AG04450 (cell line): ENCODE data around the gene MEIS2. TPM values are rescaled to one million over a fixed set of nuclear protein-coding genes. Genes with fewer than 3 reads are reported as not detected.

ENCODE experiments used
- CTCF ChIA-PET: fragments of 300-600, 350-600 bp; formaldehyde crosslinking; extraction: SDS; loops from one replicate; lab custom pipeline; 2022; ENCODE audit warnings: antibody characterized with exemption, inconsistent platforms; lab: Charles Lee
- POLR2A ChIA-PET: fragments of 350-600 bp; formaldehyde crosslinking; extraction: SDS; loops from one replicate; lab custom pipeline; 2021; ENCODE audit warnings: antibody characterized with exemption, inconsistent platforms; lab: Yijun Ruan, JAX
- DNase-seq: peaks from one replicate; pipeline ENCODE4 v3.0.0-alpha.2; 2011; ENCODE audit warnings: low read depth, low spot score
- H3K27ac ChIP-seq: one replicate; pipeline ENCODE4 v1.5.1; 2012; ENCODE audit warnings: low read depth, low read length, control low read depth
- H3K27me3 ChIP-seq: one replicate; pipeline ENCODE4 v1.6.0; 2012; ENCODE audit warnings: low read length; ENCODE audit not compliant: control insufficient read depth, insufficient read depth
- H3K4me3 ChIP-seq: 2 replicates; pipeline ENCODE4 v1.5.1; 2011; ENCODE audit warnings: mild to moderate bottlenecking, low read depth, low read length, control low read depth
- H3K9me3 ChIP-seq: 2 replicates; pipeline ENCODE4 v1.5.1; 2012; ENCODE audit warnings: low read length; ENCODE audit not compliant: control insufficient read depth, insufficient read depth
- polyA plus RNA-seq: library from polyadenylated mRNA; depleted of rRNA; stranded (reverse); fragments of >200 nt; gene quantifications from 2 replicates; pipeline ENCODE4 v1.2.3, GENCODE V29; 2011
- TF ChIP-seq, protein P1 (sequence below): IDR thresholded peaks from 2 replicates; pipeline ENCODE4 v1.5.1; 2011; ENCODE audit warnings: low read depth, low read length, control low read depth, inconsistent platforms

Gene MEIS2
- polyA plus RNA-seq, 1 experiment, result 31.7 TPM

DNA sequence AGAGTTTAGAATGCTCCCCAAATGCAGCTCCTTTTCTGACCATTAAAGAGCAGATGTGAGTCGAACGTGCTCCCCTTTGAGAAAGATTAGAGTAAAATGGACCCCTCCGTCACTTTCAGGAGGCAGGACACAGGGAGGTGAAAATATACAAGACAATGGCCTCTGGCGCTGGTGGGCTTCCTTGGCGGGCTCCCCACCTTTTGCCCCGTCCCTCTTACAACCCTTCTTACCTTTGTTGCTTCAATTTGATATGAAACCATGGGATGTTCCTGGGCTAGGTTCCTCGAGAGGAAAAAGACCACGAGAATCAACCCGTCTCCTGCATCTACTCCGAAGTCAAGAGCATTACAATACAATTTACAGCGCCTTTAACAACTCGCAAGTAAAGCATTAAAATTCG, 214.2 kb downstream of the MEIS2 start:
- peaks cover 5% of the 10 kb centered on the region; the same call in 1 of the 2 replicates for H3K9me3 ChIP-seq
- TF ChIP-seq, protein P1, sequence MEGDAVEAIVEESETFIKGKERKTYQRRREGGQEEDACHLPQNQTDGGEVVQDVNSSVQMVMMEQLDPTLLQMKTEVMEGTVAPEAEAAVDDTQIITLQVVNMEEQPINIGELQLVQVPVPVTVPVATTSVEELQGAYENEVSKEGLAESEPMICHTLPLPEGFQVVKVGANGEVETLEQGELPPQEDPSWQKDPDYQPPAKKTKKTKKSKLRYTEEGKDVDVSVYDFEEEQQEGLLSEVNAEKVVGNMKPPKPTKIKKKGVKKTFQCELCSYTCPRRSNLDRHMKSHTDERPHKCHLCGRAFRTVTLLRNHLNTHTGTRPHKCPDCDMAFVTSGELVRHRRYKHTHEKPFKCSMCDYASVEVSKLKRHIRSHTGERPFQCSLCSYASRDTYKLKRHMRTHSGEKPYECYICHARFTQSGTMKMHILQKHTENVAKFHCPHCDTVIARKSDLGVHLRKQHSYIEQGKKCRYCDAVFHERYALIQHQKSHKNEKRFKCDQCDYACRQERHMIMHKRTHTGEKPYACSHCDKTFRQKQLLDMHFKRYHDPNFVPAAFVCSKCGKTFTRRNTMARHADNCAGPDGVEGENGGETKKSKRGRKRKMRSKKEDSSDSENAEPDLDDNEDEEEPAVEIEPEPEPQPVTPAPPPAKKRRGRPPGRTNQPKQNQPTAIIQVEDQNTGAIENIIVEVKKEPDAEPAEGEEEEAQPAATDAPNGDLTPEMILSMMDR, result no peak
- H3K4me3 ChIP-seq, result no peak overlapping the region
- H3K27ac ChIP-seq, result no peak overlapping the region
- DNase-seq, result no peak
- POLR2A ChIA-PET, result no interaction called here
- CTCF ChIA-PET, result interaction anchor here (6.3 kb wide), 1 partner anchor 248 kb away, joined by 87 read pairs; no protein-coding TSS in a partner anchor
- H3K27me3 ChIP-seq, result peaks cover 56% of the 10 kb centered on the region

DNA sequence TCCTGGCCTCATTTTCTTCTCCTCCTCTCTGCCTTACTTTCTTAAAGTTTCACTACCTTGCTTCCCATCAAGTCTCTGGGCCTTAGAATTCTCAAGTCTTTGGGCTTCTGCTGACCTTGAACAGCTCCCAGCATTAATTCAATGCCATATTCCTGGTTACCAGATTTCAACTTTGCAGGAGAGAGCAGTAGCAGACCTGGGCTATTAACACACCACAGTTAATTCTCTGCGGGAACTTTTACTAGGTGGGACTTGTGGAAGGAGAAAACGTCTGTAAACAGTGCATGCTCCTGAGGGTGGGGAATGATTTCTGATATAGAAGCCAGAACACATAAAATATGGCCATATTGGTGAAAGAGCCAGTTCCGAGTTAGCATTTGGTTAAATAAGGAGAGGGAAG, 214.6 kb downstream of the MEIS2 start:
- peaks cover 5% of the 10 kb centered on the region; the same call in 1 of the 2 replicates for H3K9me3 ChIP-seq
- peaks cover 60% of the 10 kb centered on the region for H3K27me3 ChIP-seq
- DNase-seq, result no peak
- POLR2A ChIA-PET, result no interaction called here
- CTCF ChIA-PET, result interaction anchor here (0.6 to 6.3 kb wide), 2 partner anchors 248 to 397 kb away, joined by 3 to 87 read pairs; no protein-coding TSS in a partner anchor
- no peak overlapping the region for H3K27ac ChIP-seq
- no peak overlapping the region for H3K4me3 ChIP-seq
- TF ChIP-seq, protein P1, result no peak

DNA sequence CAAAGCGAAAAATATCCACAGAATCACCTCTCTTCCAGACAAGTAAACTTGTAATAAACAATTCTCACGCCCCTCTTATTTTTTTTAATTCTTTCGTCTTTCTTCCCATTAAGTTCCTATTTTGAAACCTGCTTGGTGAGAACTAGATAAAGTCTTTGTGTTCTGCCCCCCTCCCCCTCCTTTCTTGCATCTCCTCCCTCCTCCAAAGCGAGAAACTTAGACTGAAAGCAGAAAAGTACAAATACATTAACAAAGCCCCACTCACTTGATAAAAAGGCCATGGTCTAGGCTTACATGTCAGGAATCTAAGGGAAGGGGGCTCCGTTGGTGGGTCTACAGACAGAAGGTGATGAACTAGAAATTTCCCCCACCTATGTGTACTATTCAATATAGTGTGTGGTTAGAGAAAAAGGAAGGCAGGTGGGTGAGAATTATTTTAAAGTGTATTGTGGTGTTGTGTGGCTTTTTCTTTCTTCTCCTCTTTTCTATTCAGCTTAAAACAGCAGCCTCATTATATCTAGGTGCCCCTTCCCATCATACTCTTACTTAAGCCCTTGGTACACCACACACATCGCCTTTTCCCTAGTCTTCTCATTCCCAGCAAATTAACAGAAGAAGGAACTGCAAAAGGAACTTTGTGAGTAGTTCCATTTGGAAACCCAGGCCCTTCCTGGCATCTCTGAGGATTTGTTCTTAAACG, 215.3 kb downstream of the MEIS2 start:
- H3K27ac ChIP-seq, result no peak overlapping the region
- TF ChIP-seq, protein P1, result no peak
- CTCF ChIA-PET, result interaction anchor here (0.6 to 6.3 kb wide), 3 partner anchors 243 to 397 kb away, joined by 3 to 87 read pairs (median 6); no protein-coding TSS in a partner anchor
- POLR2A ChIA-PET, result no interaction called here
- no peak for DNase-seq
- peaks cover 67% of the 10 kb centered on the region for H3K27me3 ChIP-seq
- H3K9me3 ChIP-seq, result peaks cover 11% of the 10 kb centered on the region
- H3K4me3 ChIP-seq, result no peak overlapping the region

DNA sequence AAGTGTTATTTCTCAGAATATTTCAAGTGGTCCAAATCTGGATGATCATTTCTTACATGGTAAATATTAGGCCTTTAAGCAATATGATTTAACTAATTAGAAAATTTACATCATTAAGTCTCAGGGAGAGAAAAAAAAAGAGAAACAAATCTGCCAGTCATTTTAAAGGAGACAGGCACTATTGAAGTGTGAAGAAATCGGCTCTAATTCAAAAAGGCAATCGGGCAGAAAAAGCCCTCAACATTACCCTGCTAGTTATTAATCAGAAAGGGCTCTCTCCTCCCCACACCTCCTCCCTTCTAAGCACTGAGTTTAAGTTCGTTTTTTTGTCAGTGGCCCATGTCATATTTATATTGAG, 215.9 kb downstream of the MEIS2 start:
- Histone ChIP-seq H3K27me3 (peaks cover 73% of the 10 kb centered on the region), H3K27ac (no peak overlapping the region), H3K4me3 (no peak overlapping the region), H3K9me3 (peaks cover 17% of the 10 kb centered on the region)
- ChIA-PET POLR2A (no interaction called here), CTCF (interaction anchor here (1.0 to 6.3 kb wide), 7 partner anchors 10 to 996 kb away, joined by 3 to 87 read pairs (median 6); no protein-coding TSS in a partner anchor)
- no peak for DNase-seq
- TF ChIP-seq, protein P1, result no peak
